NCI-H446 (cell line): ENCODE results near the gene TARBP2.

ENCODE experiments used
- DNase-seq, 2 experiments: peaks; one replicate each; lab custom pipeline; 2025; lab: John Stamatoyannopoulos, UW

TARBP2 gene, protein sequence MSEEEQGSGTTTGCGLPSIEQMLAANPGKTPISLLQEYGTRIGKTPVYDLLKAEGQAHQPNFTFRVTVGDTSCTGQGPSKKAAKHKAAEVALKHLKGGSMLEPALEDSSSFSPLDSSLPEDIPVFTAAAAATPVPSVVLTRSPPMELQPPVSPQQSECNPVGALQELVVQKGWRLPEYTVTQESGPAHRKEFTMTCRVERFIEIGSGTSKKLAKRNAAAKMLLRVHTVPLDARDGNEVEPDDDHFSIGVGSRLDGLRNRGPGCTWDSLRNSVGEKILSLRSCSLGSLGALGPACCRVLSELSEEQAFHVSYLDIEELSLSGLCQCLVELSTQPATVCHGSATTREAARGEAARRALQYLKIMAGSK

DNA sequence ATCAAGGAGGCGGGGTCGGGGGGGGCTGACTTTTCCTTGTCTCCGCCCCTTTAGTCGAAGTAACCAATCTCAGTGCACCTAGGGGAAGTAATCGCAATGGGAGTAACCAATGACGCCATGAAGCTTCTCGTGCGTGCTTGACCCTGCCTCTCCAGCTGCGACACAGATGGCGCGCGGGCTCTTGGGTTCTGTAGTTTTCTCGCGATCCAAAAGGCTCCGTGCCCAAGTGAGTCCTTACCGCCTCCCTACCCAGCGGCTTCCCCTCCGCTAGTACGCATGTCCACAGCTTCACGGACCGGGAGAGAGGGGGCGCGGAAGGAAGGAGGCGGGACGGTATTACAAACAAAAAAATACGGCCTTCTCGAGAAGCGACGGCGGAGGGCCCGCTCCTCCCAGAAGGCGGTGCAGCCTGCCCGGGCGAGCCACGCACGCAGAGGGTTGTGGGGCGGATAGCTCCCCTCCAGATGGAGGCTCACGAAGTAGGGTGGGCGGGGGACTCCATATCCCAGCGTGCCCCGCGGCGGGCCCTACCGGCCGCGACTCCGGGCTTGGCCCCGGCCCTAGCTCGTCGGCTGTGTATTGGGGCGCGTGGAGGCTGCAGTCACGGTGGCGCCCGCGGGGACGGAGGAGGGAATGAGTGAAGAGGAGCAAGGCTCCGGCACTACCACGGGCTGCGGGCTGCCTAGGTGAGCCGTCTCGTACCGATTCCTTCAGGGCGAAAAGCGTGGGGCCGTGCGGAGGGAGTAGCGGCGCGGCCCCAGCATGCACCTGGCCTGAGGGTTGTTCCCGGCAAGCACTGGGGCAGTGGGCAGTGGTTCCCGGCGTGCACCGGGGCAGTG is at the start of gene TARBP2:
TSS of gene TARBP2 (plus strand) at position 508 of the 839 bp plus-strand sequence. CDS start at position 634, 126 bp downstream.
- DNase-seq = peak; percentile 97 to 99

DNA sequence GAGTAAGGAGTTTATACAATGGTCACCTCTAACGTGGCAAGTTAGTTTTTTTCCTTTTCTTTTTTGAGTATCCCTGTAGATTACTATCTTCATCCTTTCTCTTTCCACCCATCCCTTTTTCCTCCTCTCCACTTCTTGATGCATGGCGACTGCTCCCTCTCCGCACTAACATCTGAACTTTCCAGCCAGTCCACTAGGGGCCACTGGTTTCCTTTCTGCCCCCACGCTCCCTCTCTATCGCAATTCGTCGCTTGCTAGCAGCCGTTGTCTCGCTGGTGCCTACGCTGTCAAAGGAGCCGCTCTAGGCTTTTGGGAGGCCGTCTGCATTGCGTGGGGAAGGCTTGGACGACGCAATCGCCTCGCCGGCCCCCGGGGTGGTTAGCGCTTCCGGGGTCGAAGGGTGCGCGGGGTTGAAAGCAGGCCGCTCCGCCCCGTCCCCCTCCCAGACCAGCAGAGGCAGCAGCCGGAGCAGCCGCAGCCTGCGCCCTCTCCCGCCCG is 49.4 kb upstream of the TARBP2 start, which contains the start of gene PCBP2:
TSS of gene PCBP2 (plus strand) at position 442 of the 498 bp plus-strand sequence. CDS start 2,699 bp downstream, outside the sequence.
- peak; percentile 97 to 99 for DNase-seq

DNA sequence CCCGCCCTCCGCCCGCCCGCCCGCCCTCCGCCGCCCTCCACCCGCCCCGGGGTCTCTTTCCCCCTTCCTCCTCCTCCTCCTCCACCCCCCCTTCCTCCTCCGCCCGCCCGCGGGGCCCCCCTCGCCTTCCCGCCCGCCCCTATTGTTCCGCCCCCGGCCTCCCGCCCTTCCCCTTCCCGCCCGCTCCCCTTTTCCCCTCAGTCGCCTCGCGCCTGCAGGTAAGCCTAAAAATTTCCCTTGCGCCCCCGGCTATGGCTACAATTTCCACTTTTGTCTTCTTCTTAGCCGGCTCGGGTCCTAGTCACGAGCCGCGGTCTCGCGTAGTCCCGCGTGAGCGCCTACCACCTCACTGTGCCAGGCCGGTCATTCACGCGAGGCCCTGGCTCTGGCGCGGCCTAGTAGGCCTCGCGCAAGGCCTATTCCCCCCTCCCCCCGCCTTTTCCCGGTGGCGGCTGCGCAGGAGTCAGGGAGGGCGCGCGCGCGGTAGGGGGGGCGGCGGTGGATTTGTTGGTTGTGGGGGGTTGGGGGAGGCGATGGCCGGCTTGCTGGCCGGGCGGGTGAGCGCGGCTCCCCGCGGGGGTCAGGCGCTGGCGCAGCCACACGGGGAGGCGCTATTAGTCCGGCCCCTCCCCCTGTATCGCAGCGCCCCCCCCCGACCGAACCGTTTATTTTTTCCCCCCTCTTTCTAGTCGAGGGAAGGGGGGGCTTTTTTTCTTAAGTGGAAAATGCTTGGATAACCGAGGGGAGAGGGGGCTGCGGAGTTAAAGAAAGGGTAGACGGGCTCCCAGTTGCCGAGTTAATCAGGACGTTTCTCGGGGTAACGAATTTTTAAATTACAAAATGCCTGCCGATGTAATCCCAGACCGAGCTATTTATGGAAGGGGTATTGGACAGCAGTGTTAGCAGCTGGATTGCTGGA is 48.7 kb upstream of the TARBP2 start:
- peak; percentile 68 to 77 for DNase-seq

DNA sequence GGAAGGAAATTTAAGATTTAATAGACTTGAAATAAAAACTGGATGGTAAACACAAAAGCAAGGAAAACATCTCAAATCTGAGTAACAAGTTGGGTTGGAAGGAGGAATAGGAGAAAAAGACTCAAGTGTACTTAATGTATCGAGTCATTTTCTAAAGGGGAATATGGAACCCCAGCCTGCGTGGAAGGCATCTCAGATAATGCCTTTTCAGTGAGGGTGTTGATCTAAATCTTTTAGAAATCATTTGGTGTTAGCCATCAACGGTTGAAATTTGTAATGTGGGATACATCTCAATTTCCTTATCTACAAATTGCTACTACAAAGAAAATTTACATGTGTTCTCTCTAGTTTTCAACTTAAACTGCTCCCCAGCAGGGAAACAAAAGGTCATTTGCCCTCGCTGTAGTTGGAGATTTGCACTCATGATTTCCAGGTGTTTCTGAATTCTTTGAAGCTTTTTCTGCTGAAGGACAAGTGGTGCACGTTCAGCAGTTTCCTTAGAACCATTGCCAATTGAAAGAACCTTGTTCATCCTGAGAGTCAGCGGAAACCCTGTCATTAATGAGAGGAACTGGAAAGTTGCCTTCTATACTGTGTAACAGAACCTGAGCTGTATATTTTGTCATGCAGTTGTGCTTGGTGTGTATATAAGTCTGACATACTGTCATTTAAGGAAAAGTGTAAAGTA is 47.0 kb upstream of the TARBP2 start:
- DNase-seq = no peak

DNA sequence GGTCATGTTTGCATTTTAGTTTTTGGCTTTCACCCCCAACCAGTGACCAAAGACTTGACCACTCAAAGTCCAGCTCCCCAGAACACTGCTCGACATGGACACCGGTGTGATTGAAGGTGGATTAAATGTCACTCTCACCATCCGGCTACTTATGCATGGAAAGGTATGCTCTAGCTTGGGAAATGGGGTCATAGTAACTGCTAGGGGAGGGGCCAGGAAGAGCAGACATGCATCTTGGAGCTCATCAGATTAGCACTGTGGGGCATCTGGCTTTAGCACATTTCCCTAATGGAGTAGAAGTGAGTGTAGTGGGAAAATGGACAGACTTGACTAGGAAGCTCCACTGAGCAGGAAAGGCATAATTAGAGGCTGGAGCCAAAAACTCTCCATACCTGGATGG is 46.4 kb upstream of the TARBP2 start:
- DNase-seq = no peak

DNA sequence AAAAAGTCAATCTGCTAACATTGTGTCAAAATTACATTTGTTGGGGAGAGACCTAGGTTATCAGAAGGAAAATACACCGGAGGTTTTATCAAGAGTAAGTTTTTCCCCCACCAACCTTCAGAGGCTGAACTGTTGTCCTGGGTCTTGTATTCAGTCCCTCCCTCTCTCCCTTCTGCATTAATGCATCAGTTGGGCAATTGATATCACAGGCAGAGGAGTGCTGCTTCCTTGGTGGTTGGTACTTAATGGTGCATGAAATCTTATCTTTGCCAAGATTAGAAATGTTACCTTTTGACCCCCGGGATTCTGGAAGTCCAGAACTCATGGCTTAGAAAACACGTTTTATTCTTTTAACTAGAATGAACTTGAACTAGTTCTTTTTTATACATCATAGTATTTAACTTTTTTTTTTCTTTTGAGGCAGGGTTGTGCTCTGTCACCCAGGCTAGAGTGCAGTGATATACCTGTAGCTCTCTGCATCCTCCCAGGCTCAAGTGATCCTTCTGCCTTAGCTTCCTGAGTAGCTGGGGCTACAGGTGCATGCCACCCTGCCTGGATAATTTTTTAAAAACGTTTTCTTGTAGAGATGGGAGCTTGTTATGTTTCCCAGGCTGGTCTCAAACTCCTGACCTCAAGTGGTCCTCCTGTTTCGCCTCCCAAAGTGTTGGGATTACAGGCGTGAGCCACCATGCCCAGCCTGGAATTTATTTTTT is 44.3 kb upstream of the TARBP2 start:
- DNase-seq = no peak

DNA sequence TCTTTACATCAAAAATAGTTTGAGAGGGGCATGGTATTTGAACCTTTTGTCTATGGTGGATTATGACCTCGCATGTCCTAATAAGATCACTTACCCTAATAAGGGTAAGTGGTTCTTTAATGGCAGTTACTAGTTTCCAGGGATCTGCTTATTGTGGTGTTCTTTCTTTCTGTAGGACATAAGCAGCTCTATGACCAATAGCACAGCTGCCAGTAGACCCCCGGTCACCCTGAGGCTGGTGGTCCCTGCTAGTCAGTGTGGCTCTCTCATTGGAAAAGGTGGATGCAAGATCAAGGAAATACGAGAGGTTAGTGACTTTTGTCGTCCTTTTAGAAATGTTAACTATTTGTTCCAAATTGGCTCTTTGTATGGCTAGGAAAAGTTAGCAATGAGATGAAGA is 42.0 kb upstream of the TARBP2 start:
- no peak for DNase-seq

DNA sequence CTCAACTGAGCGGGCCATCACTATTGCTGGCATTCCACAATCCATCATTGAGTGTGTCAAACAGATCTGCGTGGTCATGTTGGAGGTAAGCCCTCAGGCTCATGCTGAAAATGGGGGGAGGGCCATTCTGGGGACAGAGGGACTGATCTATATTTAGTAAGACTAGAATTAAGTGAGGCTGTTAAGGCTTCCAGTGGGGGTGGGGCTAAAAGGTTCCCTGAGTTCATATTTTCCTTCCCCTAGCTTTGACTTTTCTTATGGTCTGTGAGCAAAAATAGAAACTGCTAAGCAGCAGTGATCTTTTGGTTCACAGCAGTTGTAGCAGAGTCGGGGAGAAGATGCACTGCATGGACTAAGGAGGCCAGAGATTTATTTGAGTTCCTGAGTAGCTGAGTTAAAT is 40.0 kb upstream of the TARBP2 start:
- no peak for DNase-seq

DNA sequence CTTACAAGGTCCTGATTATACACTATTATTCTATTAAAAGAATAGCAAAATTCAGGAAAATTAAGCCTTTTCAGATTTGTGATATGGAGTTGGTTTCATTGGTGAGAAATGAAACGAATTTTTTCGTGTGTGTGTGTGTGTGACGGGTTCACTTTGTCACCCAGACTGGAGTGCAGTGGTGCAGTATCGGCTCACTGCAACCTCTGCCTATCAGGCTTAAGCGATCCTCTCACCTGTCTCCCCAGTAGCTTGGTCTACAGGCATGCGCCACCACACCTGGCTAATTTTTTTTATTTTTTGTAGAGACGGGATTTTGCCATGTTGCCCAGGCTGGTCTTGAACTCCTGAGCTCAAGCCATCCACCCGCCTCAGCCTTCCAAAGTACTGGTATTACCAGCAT is 39.5 kb upstream of the TARBP2 start:
- no peak for DNase-seq

DNA sequence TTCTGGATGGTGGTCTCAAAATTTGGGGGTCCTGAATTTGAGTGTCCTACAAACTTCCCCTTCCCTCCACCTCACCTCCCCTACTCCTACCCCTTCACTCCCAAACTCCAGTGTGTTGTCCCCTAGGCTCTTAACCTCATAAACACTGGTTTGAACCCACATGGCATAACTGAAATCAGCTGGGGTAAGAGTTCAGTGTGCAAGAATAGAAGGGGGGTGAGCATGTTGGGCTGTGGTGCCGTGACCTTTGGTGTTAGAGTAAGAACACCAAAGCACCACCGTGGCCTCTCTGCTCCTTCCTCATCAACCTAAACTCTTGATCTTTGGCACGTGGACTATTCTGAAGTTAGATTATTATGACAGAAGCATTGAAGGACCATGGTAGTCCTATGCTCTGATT is 38.1 kb upstream of the TARBP2 start:
- DNase-seq = no peak

DNA sequence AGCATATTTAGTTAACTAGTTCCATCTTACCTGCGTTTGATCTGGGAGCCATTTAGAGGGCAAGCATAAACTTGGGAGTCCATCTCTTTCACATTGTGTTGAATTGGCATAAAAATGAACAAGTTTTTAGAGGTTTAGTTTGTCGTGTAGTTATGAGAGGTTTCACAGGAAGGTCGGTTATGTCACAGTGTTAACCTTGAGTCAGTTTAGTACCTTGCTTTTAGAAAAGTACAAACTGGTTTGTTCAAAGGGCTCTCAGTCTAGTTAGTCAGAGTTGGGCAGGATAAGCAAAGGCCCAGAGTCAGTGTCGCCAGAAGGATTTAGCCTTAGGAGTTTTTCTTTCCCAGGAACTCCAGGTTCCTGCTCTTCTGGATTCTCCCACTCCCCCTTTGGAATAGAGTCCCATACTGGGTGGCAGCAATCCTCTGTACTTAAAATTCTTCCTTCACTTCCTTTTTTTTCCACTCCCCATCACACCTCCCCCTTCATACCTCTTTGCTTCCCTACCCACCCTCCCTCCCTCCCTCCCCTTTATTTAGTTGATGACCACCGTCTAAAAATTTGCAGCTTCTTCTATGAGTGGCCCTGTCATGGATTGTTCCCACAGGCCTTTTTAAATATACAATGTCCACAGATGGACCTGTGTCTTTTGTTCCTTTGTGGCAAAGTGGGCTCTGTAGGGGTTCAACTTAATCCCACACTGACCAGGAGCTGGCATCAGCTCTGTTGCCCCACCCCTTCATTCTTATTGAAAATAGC is 37.1 kb upstream of the TARBP2 start:
- DNase-seq = no peak

DNA sequence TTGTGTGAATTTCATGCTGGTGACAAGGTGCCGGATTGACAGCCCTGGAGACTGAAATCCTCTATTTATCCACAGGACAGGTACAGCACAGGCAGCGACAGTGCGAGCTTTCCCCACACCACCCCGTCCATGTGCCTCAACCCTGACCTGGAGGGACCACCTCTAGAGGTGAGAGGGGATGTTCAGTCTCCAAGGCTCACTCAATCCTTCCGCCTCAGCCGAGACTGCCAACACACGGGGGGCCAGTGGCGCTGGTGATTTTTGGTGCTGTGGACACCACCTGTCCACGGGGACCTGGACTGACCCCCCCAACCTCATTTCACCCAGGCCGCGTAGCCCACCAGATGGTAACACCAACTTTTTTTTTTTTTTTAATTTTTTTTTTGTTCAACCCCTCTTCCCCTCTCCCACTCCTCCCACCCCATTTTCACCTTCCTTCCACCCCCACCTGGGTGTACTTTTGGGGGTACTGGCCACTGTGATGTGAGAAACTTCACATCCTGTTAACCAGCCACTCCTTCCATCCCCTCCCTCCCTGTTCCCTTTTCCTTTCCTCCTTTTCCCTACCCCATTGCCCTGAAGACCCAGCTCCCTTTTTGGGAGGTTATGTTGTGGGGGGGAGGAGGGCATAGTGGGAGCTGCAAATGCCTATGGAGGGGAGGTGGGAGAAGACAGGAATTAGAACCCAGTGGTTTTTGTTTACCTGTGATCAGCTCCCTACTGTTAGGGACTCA is 36.2 kb upstream of the TARBP2 start:
- no peak for DNase-seq

DNA sequence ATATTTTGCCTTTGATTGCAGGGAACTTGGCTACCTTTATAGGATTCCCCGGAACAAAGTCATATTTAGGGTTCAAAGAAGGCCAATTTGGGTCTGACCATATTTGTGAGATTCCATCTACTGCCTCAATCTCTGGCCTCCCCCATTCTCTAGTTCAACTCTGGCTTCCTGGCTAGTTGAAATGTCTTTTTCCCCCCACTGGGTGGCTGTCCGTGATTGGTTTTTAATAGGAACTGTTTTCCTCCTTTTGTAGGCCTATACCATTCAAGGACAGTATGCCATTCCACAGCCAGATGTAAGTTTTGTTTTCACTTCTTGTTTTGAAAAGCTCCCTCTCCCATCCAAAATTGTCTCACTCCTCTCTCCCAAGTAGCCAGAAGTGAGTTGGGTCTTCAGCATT is 35.4 kb upstream of the TARBP2 start:
- no peak for DNase-seq

DNA sequence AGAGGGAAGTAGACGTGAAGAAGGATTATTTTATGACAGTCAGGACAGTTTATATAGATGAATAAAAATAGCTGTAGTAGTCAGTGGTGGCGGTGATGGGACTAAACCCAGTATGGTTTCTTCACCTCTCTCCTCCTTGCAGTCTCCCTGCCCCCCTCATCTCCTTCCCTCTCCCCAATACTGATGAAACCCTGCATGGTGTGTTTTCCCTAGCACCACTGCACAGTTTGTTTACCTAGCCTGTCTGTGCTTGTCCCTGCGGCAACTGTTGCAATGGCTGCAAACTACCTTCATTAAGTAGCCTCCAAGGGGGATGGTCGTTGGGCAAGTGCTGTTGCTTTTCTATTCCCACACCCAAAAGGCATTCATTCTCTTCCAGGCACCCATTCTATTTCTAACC is 34.4 kb upstream of the TARBP2 start:
- DNase-seq = no peak

DNA sequence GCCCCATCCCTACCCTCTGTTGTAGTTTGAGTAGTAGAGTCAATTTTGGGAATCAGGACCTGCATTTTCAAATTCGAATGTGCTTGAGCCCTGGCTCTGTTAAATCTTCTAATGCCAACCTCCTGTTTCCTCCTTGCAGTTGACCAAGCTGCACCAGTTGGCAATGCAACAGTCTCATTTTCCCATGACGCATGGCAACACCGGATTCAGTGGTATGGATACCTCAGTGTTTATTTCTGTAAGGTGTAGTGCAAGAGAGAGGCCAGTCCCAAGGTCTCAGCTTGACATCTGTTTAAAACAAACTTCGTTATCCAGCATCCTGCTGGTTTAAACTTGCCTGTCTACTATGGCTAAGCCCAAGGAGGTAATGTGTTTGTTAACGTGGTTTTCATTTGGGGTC is 34.0 kb upstream of the TARBP2 start:
- DNase-seq = no peak

DNA sequence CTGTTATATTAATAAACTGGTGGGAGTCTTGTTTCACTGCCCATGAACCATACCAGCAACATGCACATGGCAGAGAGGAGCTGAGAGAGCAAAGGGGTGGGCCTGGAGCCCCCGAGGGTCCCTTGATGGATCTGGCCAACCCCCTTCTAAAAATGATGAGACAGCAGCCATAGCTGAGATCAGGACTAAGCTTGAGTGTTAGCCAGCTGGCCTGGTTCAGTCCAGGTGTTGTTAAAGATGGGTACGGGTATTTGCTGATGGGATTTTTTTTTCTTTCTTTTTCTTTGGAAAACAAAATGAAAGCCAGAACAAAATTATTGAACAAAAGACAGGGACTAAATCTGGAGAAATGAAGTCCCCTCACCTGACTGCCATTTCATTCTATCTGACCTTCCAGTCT is 33.2 kb upstream of the TARBP2 start:
- no peak for DNase-seq

DNA sequence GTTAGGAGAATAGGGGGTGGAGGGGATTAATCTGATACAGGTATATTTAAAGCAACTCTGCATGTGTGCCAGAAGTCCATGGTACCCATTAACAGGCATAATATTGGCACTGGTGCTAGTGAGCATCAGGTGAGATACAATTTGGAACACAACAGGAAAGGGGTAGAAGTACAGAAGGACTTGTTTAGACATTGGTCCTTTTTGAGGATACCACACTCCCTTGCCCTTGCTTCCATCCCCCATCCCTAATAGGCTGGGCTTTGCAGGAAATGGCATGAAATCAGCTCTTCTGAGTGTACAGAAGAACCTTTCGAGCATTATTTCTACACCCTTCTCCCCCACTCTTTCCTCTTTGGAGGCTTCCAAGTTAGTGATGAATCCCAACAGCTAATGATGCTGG is 32.8 kb upstream of the TARBP2 start:
- DNase-seq = no peak

DNA sequence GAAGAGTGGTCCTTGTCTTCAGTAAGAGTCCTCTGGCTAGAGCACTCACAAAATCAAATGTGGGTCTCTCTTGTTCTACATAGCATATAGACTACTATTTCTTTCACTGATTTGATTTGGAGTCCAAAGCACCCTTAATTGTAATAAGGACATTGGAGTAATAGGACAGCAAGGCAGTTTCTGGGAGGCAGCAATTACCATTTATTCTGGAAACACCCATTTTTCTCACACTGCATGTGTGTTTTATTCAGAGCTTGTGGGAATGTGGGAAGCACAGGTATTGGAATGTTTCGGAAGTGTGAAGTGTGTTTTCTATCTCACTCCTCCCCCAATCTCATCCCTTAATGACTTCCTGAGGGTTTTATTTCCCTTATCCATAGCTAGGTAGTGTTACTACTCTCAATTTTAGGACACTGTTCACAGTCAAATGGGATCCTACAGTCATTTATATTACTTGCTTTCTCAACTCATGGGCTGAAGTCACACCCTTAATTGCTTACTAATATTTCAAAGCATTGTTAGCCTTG is 29.0 kb upstream of the TARBP2 start:
- no peak for DNase-seq

DNA sequence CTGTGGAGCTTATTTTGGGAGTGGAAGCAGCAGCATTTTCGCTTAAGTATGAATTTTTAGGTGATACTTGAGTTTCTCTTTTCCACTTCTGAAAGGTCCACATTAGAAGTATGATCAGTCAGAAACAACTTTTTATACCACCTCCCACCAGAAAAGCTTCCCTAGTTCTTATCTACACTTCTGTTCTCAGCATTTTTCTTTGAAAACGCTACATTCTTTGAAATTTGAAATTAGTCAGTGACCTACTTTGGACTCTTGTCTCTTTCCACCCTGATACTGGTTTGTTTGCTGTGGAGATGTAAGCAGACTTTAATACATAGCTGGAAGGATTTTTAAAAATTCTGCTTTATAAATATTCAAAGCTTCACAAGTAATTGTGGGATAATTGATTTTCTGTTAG is 27.0 kb upstream of the TARBP2 start:
- DNase-seq = no peak
